Measurements from ENCODE around the gene PIP5KL1.

DNA sequence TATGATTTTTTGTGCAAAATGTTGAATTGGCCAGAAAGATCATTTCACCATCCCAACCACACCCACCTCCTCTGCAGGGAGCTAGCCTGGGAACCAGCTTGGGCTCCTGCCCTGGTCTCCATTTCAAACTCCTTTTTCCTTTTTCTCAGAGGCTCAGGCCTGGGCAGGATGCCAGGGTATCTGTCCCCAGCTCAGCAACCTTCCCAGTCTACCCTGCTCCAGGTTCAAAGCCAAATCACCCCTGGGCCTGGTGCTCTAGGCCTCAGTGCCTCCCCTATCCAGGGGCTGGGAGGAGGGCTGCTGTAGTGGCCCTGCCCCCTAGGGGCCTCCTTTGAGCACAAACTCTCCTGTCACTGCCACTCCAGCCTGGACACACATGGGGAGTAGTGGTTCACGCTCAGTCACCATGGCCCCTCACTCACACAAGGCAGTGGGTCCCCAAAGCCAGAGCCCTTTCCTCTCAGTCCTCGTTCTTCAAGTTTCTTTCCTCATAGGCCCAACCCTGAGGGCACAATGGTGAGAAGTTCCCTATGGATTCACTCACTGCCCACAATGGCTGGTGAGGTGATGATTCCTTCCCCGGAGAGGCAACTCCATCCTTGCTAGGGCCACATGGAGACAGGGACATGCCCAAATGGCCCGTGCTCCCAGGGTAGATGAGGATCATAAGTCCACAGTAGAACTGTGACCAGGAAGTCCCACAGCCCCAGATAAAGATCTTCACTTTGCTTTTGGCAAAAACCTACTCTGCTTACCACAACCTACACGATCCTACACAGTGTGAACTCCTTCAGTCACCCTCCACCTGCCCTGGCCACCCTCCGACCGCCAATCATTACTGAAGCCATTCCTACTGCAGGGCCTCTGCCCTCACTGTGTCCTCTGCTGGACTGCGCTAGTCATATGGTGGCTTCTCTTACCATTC, 12.1 kb downstream of the PIP5KL1 start:
- TF ChIP-seq CTCF (conservative IDR thresholded peaks at IDR 0.05; ENCODE audit: low read depth in 2 of 2) (peak; percentile 40 to 66; a peak in 3 of 4 replicates), EZH2phosphoT487 (IDR thresholded peaks at IDR 0.05; ENCODE audit: unreplicated experiment) (no peak)
